CD4-positive, alpha-beta T cell treated with Interleukin-12 subunit alpha and Interleukin-12 subunit beta, for 1 hour (primary cell): ENCODE data around the gene CFAP161.

ENCODE experiments used
- DNase-seq: peaks from one replicate; pipeline ENCODE4 v3.0.0-alpha.2; 2020

Gene CFAP161

DNA sequence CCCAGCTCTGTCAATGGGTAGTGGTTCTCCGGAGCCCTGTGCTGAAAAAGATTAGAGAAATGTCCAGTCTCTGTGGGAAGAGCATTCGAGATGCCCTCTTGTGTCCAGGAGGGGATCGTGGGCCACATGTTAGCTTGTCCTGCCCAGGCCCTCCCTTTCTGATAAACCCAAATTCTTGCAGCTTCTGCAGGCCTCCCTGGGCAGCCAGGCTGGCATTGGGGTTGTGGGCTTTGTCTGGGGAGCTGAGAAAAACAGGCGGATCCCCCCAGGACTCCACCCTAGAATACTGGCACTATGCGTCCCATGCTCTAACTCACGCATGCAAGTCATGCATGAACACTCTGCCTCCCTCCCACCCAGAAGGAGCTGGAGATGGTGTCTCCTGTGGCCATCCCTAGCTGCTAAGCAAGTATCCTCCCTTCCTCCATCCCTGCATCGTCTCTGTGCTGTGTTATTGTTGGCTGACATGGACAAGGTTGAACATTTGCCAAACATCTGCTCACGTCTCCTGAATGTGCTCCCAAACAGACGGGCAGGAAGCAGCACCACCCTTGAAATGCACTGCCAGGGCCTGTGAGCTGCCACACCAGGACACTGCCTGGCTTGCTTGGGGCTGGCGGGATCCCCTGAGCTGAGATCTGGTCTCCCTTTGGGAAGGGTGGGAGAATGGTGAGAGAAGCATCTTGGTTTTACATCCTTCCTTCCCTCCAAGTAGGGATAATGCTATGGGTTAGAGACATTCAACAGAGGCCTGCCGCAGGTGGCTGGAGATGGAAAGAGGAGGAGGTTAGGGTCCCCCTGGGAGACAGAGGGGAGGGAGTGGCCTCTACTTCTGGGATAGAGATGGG lies 26.5 kb downstream of the CFAP161 start:
- no peak for DNase-seq

GRCh38 chr15:81161160-81161673 lies 27.1 kb downstream of the CFAP161 start:
- no peak for DNase-seq

DNA sequence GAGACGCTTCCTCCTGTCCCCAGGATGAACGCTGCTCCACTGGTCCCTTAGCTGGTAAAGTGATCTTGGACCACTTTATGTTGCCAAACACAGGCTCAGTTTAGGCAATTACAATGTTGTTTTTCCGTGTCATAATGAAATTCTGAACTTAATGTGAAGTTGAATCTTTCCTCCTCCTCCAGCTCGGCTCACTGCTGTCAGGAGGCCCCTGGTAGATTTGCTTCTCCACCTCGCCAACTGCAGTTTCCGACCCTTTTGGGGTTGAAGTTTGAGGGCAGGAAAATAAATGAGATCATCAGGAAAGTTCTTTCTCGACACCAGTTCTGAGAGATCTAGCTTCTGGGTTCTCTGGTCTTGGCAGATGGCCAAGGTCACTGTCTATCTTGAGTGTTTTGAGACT lies 27.8 kb downstream of the CFAP161 start:
- no peak for DNase-seq

GRCh38 chr15:81163961-81164800 lies 30.1 kb downstream of the CFAP161 start:
- DNase-seq = no peak

GRCh38 chr15:81165535-81165934 lies 31.5 kb downstream of the CFAP161 start:
- DNase-seq = no peak

- DNase-seq = no peak
These were observed 32.7 kb downstream of the CFAP161 start for GRCh38 chr15:81166636-81167305.

- DNase-seq = no peak
These were observed 34.1 kb downstream of the CFAP161 start for GRCh38 chr15:81168131-81168526.

- no peak for DNase-seq
These were observed 34.6 kb downstream of the CFAP161 start for GRCh38 chr15:81168644-81169043.

DNA sequence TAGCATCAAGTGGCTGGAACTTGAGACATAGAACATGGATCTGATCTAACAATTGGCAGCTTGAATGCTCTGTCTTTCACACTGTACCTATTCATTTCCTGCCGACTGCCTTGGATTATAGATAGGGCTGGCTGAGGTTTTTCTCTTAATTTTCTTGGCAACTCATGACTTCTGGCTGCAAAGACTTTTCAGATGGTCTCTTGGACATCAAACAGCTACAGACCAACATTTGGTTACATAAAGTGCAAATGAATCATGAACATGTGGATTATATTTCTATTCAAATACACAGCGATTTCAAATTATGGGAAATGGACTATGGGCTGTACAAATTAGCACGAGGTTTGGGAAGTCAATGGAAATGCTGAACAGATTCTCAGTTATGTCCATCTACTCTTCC lies 36.4 kb downstream of the CFAP161 start:
- DNase-seq = no peak

DNA sequence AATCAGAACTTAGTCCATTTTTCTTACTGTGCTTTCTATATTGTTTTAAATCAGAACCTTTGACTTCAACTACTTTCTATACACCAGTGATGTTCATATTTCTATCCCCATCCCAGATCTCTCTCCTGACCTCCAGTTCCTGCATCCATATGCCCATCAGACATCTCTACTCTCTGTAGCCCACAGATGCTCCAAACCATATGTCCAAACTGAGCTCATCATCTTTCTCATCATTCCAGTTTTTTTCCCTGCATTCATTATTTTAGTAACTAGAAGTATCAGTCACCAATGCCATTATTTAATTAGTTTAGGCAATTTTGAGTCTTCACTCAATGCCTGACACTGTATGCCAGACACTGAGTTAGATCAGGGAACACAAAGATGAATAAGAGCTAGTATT lies 37.2 kb downstream of the CFAP161 start:
- no peak for DNase-seq

DNA sequence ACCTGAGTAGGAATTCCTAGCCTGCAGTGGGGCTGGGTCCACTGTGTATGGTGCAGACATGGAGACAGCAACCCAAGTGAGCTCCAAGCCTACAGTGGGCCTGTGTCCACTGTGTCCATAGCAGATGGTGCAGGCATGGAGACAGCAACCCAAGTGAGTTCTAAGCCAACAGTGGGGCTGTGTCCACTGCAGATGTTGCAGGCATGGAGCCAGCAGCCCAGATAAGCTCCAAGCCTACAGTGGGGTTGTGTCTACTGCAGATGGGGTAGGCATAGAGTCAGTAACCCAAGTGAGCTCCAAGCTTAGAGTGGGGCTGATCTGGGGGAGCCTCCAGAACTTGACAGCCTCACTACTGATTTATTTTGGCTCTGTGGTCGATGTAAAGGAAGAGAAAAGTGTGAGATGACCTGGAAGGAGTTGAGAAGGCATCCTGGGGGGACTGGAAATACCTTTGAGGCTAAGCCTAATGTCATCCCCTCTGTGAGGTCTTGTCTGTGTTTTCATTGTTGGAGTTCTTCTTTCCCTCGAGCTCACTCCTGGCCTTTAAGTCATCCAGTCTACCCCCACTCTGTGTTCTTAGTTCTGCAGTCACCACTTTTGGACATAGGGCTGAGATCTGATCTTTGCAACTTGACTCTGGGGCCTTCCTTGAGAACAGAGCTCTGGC lies 40.2 kb downstream of the CFAP161 start:
- DNase-seq = no peak

GRCh38 chr15:81174792-81175327 lies 40.8 kb downstream of the CFAP161 start:
- DNase-seq = no peak

DNA sequence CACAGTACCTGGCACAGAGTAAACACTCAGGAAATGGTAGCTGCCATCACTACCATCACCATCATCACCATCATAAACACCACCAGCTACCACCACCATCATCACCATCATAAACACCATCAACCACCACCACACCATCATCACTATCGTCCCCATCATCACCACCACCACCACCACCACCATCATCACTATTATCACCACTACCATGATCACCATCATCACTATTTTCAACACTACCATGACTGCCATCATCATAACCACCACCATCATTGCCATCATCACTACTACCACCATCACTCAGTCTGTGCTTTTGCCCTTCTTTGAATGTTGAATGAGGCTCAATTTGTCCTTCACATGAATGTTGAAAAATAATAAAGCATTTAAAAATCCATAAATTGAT lies 41.4 kb downstream of the CFAP161 start:
- DNase-seq = no peak

DNA sequence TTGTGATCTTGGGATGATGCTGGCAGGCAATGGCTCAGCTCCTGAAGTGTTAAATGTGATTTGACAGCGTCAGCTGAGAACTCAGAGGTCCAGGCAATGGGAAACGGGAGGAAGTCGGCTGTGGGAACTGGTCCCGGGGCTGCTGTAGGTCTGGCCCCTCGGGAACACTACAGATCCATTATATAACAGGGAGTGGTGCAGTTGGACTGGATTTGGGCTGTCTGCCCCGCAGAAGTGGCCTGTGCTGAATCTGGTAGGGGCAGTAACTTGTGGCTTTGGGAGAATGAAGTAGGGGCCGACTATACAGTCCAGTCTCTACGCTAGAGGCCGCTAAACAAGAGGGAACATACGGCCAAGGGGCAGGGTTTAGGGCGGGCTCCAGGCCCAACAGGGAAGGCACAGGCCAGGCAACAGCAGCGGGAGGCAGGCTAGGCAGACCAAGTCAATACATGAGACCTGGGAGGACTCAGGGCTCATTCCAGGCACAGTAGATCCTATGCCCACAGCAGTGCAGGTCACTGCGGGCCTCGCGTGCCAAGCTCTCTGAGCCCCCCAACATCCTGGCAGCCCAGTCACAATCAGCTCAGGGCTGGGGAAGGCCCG lies 42.3 kb downstream of the CFAP161 start:
- no peak for DNase-seq

- no peak for DNase-seq
These were observed 44.3 kb downstream of the CFAP161 start for GRCh38 chr15:81178365-81178764.

DNA sequence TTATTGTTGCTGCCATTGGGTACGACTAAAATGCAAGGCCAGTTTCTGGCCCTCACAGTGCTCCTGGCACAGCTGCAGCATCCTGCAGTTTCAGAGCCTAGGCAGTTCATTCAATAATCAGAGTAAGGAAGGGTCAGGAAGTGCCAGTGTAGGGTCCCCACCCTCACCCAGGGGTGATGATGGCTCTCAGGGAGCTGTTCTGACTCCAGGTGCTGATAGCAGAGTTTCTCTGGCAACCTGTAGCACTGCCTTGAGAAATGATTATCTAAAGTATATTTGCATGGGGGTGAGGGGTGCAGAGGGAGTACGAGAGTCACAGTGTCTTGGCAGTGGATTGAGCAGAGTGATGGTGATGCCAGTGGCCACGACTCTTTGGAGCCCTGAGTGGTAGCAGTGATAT lies 47.1 kb downstream of the CFAP161 start:
- DNase-seq = no peak

DNA sequence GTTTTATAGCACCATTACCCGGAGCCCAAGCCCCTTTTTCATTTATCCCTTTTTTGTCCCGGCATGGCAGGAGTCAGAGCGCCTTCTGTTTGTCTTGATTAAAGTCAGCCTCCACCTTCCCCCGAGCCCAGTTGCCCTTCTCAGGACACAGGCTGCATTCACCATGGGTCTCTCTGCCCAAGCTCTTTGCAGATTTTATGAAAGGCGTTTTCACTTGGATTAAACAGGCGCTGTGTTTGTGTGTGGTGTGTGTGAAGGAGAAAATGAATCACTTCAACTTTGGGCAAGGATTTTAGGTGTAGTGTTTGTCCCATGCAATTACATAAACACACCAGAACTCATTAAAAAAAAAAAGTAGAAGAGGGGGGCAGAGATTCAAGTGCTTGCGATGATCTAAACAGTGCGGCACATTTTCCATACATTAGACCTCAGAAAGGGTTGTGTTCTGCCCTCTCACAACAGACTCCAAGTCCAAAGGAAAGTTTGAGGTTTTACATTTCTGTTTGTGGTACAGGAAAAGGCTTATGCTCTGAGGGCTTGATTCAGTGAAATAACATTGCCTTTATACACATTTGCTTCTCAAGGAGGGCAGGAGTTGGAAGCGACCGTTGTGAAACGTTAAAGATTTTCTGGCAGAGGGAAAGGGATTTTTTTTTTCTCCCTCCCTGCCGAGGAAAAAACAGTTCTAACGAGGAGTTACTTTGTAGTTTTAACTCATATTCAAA lies 48.1 kb downstream of the CFAP161 start:
- no peak for DNase-seq

DNA sequence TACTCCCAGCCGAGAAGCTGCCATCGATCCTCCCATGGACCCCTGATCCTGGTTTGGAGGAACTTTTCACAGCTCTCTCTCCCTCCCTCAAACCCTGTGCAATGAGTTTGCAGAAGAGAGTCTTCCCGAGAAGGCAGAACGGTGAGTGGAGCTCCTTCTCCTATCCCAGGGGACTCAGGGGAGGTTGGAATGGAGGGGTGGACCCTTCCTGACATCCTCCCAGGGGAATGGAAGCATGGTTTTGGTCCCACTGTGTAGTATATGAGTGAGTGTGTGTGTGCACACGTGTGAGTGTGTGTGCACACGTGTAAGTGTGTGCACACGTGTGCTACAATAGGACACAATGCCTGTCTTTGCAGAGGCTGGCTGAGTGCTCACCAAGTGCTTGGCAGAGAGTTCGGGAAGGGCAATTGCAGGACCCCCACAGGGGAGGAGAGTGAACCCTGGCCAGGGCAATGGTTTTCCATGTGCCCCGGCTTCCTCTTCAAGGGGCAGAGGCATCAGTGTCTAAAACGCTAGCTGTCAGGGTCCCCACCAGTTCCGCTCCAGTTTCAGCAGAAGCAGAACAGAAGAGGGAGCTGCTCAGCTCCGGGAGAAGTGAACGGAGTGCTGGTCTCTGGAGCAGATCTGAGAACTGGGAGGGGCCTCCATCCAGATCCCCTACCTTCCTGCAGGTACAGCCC lies 48.8 kb downstream of the CFAP161 start:
- DNase-seq = no peak

DNA sequence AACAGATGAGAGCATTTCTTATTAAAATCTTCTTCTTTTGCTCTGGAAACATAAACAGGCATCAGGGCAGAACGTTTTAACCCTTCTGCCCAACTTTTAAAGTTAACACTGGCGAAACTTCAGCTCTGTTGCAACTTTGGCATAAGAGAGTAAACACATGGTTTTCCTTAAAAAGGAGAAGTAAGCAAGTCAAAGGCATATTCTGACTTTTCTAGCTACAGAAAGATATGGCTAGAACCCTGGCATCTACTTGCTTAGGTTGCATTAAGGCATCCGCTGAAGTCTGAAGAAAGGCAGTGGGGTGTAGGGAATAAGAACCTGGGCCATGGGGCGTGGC lies 49.3 kb downstream of the CFAP161 start:
- no peak for DNase-seq

- no peak for DNase-seq
These were observed 50.1 kb downstream of the CFAP161 start for GRCh38 chr15:81184188-81184587.
